Fibroblast of lung (primary cell): ENCODE data around the gene ECHDC3. TPM values are rescaled to one million over a fixed set of nuclear protein-coding genes. Genes with fewer than 3 reads are reported as not detected.
"Not testable (repeated sequence)": the region's sequence is repeated elsewhere in the genome, so short reads cannot be mapped to it uniquely, and the experiment has no call there.

Experiments
- DNase-seq, 2 donors: peaks; one replicate each; pipeline versions ENCODE4 v3.0.0 to v3.0.0-alpha.2; 2010; ENCODE audit warnings: low read depth in 2 of 2
- H2AFZ ChIP-seq: 2 replicates; pipeline ENCODE4 v1.5.1; 2012; ENCODE audit warnings: low read length, control low read depth, inconsistent platforms
- H3K27ac ChIP-seq: 2 replicates; pipeline ENCODE4 v1.5.1; 2011; ENCODE audit warnings: low read length, control low read depth; ENCODE audit not compliant: insufficient read depth
- H3K27me3 ChIP-seq: 2 replicates; pipeline ENCODE4 v1.5.1; 2011; ENCODE audit warnings: mild to moderate bottlenecking, low read length; ENCODE audit not compliant: control insufficient read depth, insufficient read depth
- H3K36me3 ChIP-seq: 2 replicates; pipeline ENCODE4 v1.5.1; 2011; ENCODE audit warnings: low read length; ENCODE audit not compliant: control insufficient read depth, insufficient read depth
- H3K4me1 ChIP-seq: 2 replicates; pipeline ENCODE4 v1.5.1; 2011; ENCODE audit warnings: low read length; ENCODE audit not compliant: control insufficient read depth, insufficient read depth; ENCODE audit errors: extremely low read depth
- H3K4me2 ChIP-seq: 2 replicates; pipeline ENCODE4 v1.5.1; 2011; ENCODE audit warnings: low read length, control low read depth; ENCODE audit not compliant: insufficient read depth; ENCODE audit errors: extremely low read depth
- H3K4me3 ChIP-seq, 4 experiments: fragments of 200-600 bp in 1 of 4; sonication (generic) in 1 of 4; replicated peaks in 1 of 4; 2 replicates each; pipeline ENCODE4 v1.5.1; 2011 to 2016; ENCODE audit warnings: low read length in 4 of 4, low read depth in 3 of 4, mild to moderate bottlenecking in 3 of 4, control low read depth in 2 of 4, inconsistent platforms in 1 of 4, mixed read lengths in 1 of 4; ENCODE audit not compliant: insufficient read depth in 1 of 4; ENCODE audit errors: control extremely low read depth in 1 of 4
- H3K79me2 ChIP-seq: 2 replicates; pipeline ENCODE4 v1.5.1; 2012; ENCODE audit warnings: mild to moderate bottlenecking, low read length, inconsistent platforms; ENCODE audit not compliant: control insufficient read depth, insufficient read depth
- H3K9ac ChIP-seq: 2 replicates; pipeline ENCODE4 v1.5.1; 2011; ENCODE audit warnings: mild to moderate bottlenecking, low read length, control low read depth; ENCODE audit not compliant: insufficient read depth
- H3K9me3 ChIP-seq: 2 replicates; pipeline ENCODE4 v1.5.1; 2012; ENCODE audit warnings: low read depth, low read length; ENCODE audit not compliant: control insufficient read depth, insufficient read depth
- H4K20me1 ChIP-seq: 2 replicates; pipeline ENCODE4 v1.5.1; 2011; ENCODE audit warnings: low read length; ENCODE audit not compliant: control insufficient read depth, insufficient read depth; ENCODE audit errors: extremely low read depth
- EZH2 ChIP-seq: IDR thresholded peaks from 2 replicates; pipeline ENCODE4 v1.5.1; 2012; ENCODE audit warnings: low read length, control low read depth, mild to moderate bottlenecking; ENCODE audit errors: missing control alignments
- polyA plus RNA-seq, 2 donors: library from polyadenylated mRNA; depleted of rRNA in 1 of 2; stranded (reverse) in 1 of 2; unstranded in 1 of 2; fragments of >200 nt; gene quantifications; 2 replicates each; pipeline ENCODE4 v1.2.1, GENCODE V29; 2011 to 2012; ENCODE audit warnings: missing spikeins in 1 of 2
- total RNA-seq: library from RNA; depleted of rRNA; stranded (reverse); fragments of >200 nt; gene quantifications from 2 replicates; pipeline ENCODE4 v1.2.1, GENCODE V29; 2014
- TF ChIP-seq, protein P1 (sequence below), 2 donors: IDR thresholded peaks in 1 of 2; conservative IDR thresholded peaks in 1 of 2; 1 replicate in 1 of 2; 2 replicates in 1 of 2; pipeline ENCODE4 v1.5.1; 2011 to 2012; ENCODE audit warnings: low read length in 2 of 2, control low read depth in 1 of 2, inconsistent platforms in 1 of 2, low read depth in 1 of 2, mild to moderate bottlenecking in 1 of 2

The ECHDC3 gene
- total and polyA plus RNA-seq, 2 donors (not counting 1 experiment from before 2014, with no cell fraction given) = 6.1 to 17.7 TPM

DNA sequence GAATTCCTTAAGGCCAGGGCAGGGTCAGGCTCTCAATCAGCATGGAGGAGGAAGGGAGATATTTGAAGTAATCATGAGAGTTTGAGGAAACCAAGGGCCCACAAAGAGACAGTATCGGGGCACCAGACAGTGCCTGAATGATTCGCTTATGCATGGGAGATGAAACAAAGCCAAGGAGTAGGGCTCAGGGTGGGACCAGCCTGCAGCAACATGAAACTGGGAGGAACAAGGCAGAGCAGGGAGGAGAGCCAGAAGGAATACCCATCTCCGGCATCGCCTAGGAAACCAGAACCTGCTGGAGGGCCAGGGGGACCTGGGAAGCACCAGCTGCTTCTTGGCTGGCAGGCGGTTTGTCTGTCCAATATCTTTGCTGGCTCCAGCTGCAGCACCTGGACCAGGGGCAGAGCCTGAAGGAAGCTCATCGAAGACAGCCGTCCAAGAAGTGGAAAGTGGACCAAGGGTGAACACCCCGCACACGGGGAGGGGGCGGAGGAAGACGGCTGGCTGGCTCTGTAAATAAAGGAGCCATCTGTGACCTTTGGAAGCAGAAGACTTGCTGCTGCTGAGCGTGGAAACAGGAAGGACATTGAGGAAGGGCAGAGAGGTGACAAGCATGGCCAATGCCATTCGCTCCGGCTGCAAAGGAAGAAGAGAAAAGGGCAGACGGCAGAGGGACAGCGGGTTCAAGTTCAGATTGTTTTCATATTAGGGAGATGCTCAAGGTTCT lies 34.4 kb upstream of the ECHDC3 start:
- H2AFZ ChIP-seq = no peak overlapping the region
- H3K4me3 ChIP-seq = no peak overlapping the region
- H3K4me2 ChIP-seq = no peak overlapping the region
- H4K20me1 ChIP-seq = no peaks in the 10 kb centered on the region
- H3K4me1 ChIP-seq = no peaks in the 10 kb centered on the region
- H3K79me2 ChIP-seq = no peaks in the 10 kb centered on the region
- no peak overlapping the region for H3K27ac ChIP-seq
- H3K9ac ChIP-seq = no peak overlapping the region
- H3K36me3 ChIP-seq = no peaks in the 10 kb centered on the region
- no peaks in the 10 kb centered on the region for H3K9me3 ChIP-seq
- peaks cover 4% of the 10 kb centered on the region for H3K27me3 ChIP-seq
- no peak for TF ChIP-seq EZH2
- TF ChIP-seq, protein P1, sequence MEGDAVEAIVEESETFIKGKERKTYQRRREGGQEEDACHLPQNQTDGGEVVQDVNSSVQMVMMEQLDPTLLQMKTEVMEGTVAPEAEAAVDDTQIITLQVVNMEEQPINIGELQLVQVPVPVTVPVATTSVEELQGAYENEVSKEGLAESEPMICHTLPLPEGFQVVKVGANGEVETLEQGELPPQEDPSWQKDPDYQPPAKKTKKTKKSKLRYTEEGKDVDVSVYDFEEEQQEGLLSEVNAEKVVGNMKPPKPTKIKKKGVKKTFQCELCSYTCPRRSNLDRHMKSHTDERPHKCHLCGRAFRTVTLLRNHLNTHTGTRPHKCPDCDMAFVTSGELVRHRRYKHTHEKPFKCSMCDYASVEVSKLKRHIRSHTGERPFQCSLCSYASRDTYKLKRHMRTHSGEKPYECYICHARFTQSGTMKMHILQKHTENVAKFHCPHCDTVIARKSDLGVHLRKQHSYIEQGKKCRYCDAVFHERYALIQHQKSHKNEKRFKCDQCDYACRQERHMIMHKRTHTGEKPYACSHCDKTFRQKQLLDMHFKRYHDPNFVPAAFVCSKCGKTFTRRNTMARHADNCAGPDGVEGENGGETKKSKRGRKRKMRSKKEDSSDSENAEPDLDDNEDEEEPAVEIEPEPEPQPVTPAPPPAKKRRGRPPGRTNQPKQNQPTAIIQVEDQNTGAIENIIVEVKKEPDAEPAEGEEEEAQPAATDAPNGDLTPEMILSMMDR (conservative IDR thresholded peaks at IDR 0.05 in 1 of 2, IDR thresholded peaks at IDR 0.05 in 1 of 2; ENCODE audit: low read depth in 1 of 2, low read length in 2 of 2) = no peak
- no peak for DNase-seq

DNA sequence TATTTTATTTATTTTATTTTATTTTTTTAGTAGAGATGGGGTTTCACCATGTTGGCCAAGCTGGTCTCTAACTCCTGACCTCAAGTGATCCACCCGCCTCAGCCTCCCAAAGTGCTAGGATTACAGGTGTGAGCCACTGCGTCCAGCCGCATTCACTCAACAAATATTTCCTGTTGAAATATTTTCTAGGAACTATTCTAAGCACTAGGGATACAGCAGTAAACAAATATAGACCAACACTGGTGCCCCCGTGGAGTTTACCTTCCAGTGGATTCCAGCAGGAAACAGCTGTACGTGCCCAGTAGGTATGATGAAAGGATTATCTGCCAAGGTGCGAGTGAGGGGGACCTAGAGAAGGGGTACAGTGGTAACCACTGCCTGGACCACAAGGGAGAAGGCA lies 33.4 kb upstream of the ECHDC3 start:
- H3K27me3 ChIP-seq, H3K9ac ChIP-seq, H3K36me3 ChIP-seq, H3K27ac ChIP-seq, H3K4me1 ChIP-seq, H4K20me1 ChIP-seq, DNase-seq, H3K4me3 ChIP-seq, H3K79me2 ChIP-seq, H3K4me2 ChIP-seq, H3K9me3 ChIP-seq, H2AFZ ChIP-seq: not testable (repeated sequence)

DNA sequence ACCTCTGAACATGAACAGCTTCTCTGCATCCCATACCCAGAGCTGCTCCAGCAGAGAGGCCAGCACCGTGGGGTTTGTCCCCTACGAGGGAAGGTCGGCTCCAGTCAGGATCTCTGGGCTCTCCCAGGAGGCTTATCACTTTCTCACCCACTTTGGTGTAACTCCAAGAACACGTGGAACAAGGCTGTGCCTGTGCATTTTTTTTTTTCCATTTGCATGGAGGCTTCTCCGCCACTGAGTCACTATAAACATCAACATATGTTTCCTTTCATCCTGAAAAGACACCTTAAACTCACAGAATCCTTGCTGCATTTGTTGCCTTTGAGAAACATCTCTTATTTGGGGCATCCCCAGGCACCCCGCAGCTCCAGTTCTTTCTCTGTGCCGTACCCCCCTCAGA lies 29.4 kb upstream of the ECHDC3 start:
- no peak overlapping the region for H3K27ac ChIP-seq
- H3K27me3 ChIP-seq = peaks cover 6% of the 10 kb centered on the region
- no peaks in the 10 kb centered on the region for H3K36me3 ChIP-seq
- no peaks in the 10 kb centered on the region for H4K20me1 ChIP-seq
- no peaks in the 10 kb centered on the region for H3K9me3 ChIP-seq
- DNase-seq = peak; percentile 23 to 43
- H2AFZ ChIP-seq = no peak overlapping the region
- no peaks in the 10 kb centered on the region for H3K4me1 ChIP-seq
- H3K4me2 ChIP-seq = no peak overlapping the region
- no peaks in the 10 kb centered on the region for H3K79me2 ChIP-seq
- no peak overlapping the region for H3K9ac ChIP-seq
- no peak overlapping the region for H3K4me3 ChIP-seq
- TF ChIP-seq, protein P1 (conservative IDR thresholded peaks at IDR 0.05 in 1 of 2, IDR thresholded peaks at IDR 0.05 in 1 of 2; ENCODE audit: low read depth in 1 of 2, low read length in 2 of 2) = no peak
- no peak for TF ChIP-seq EZH2
